ENCODE data around the gene SMPD3. TPM values are rescaled to one million over a fixed set of nuclear protein-coding genes. Genes with fewer than 3 reads are reported as not detected.

SMPD3 gene
- total and polyA plus RNA-seq, 2 of the 8 experiments (the other 6 are each of a cell fraction or from before 2014, with no cell fraction given), result 0.39 to 1.3 TPM

GRCh38 chr16:68384288-68385161 is 63.8 kb downstream of the SMPD3 start:
- Histone ChIP-seq H4K91ac (replicated peaks; ENCODE audit: insufficient read length, low read length) (peak overlapping the region; percentile 25), H3K23me2 (ENCODE audit: low read depth, low read length) (no peaks in the 10 kb centered on the region), H2BK120ac (replicated peaks; ENCODE audit: low read depth, low read length) (no peak overlapping the region), H3K56ac (replicated peaks; ENCODE audit: insufficient read length, low read depth, low read length) (no peak overlapping the region), H3K14ac (ENCODE audit: insufficient read length) (no peak overlapping the region), H4K20me1 (replicated peaks in 1 of 2; ENCODE audit: control insufficient read depth in 1 of 2, insufficient read depth in 2 of 2, low read length in 2 of 2) (no peaks in the 10 kb centered on the region), H3K9ac (replicated peaks in 1 of 4; ENCODE audit: extremely low read depth in 1 of 4, low read depth in 3 of 4, low read length in 3 of 4) (no peak overlapping the region), H3K9me3 (ENCODE audit: insufficient read depth in 2 of 2, low read depth in 1 of 2, low read length in 1 of 2) (no peaks in the 10 kb centered on the region), H2AK5ac (ENCODE audit: low read depth, low read length) (peak overlapping the region; percentile 94), H2AFZ (ENCODE audit: low read length) (no peak overlapping the region), H3K4ac (replicated peaks; ENCODE audit: insufficient read length, low read depth, low read length) (no peak overlapping the region), H3K79me1 (ENCODE audit: low read depth, low read length) (no peaks in the 10 kb centered on the region), H2BK15ac (ENCODE audit: low read length) (0 out of 2 replicates have a peak overlapping the region, but pooled peaks have one; percentile 1), H3K79me2 (ENCODE audit: control insufficient read depth in 1 of 2, insufficient read depth in 2 of 2, low read length in 2 of 2) (no peaks in the 10 kb centered on the region), H4K5ac (ENCODE audit: insufficient read length, low read depth, low read length) (no peak overlapping the region), H2BK5ac (ENCODE audit: low read depth, low read length) (peak overlapping the region; percentile 37; the same call in 1 of the 2 replicates), H4K8ac (ENCODE audit: extremely low read depth, insufficient read depth, low read length) (no peak overlapping the region), H3K4me1 (replicated peaks in 1 of 4; ENCODE audit: control insufficient read depth in 3 of 4, insufficient read depth in 4 of 4, low read length in 3 of 4) (peaks cover 3 to 28% (median 16%) of the 10 kb centered on the region in 4 experiments), H3K27ac (ENCODE audit: low read depth, low read length) (no peak overlapping the region), H2BK12ac (ENCODE audit: low read depth, low read length) (peak overlapping the region; percentile 77; the same call in 1 of the 2 replicates), H3K4me2 (ENCODE audit: insufficient read depth in 1 of 2, low read depth in 2 of 2, low read length in 2 of 2) (no peak overlapping the region; a peak in 2 of 4 replicates), H3K18ac (ENCODE audit: extremely low read depth, low read length) (peak overlapping the region; percentile 42; the same call in 1 of the 2 replicates), H2BK20ac (ENCODE audit: low read length) (peak overlapping the region; percentile 57), H3K4me3 (ENCODE audit: extremely low read depth in 1 of 4, insufficient read depth in 2 of 4, low read depth in 3 of 4, low read length in 4 of 4) (no peak overlapping the region), H3K27me3 (replicated peaks in 1 of 4; ENCODE audit: control insufficient read depth in 3 of 4, extremely low read depth in 1 of 4, insufficient read depth in 3 of 4, low read length in 3 of 4) (no peaks in the 10 kb centered on the region; a peak in 1 of 7 replicates), H3K36me3 (ENCODE audit: control insufficient read depth in 2 of 4, insufficient read depth in 4 of 4, low read length in 3 of 4) (no peaks in the 10 kb centered on the region), H3K23ac (ENCODE audit: insufficient read length) (no peak overlapping the region)
- FAIRE-seq, result no peak
- WGBS, 2 experiments (ENCODE audit: extremely low coverage in 1 of 2, insufficient coverage in 1 of 2, insufficient read length in 1 of 2, insufficient replicate concordance in 2 of 2, low coverage in 1 of 2, low lambda C conversion rate in 2 of 2, missing lambda C conversion rate in 1 of 2), result 58% methylated on average over 7 of the region's 7 CpGs; no CpG with 5 or more reads in 1 of the 2 experiments
- no peak for DNase-seq (ENCODE audit: low read depth in 1 of 2, low spot score in 2 of 2)
- CTCF ChIA-PET (ENCODE audit: partially characterized antibody), result interaction anchor here (0.9 to 10.6 kb wide), 10 partner anchors 9 to 126 kb away, joined by 3 to 221 read pairs (median 4); no protein-coding TSS in a partner anchor
- POLR2A ChIA-PET (ENCODE audit: partially characterized antibody), result interaction anchor here (1.0 to 1.6 kb wide), 4 partner anchors 16 to 25 kb away, joined by 3 to 6 read pairs (median 4); no protein-coding TSS in a partner anchor
- TF ChIP-seq TAF7 (optimal IDR thresholded peaks at IDR 0.05; ENCODE audit: borderline replicate concordance, low read depth, low read length) (no peak), CHD1 (IDR thresholded peaks at IDR 0.05; ENCODE audit: low read depth, low read length) (no peak), E2F6 (IDR thresholded peaks at IDR 0.05) (peak; percentile 52; the same call in 1 of the 2 replicates), SAP30 (IDR thresholded peaks at IDR 0.05; ENCODE audit: insufficient read depth, insufficient replicate concordance, low read length) (no peak), NRF1 (IDR thresholded peaks at IDR 0.05; ENCODE audit: low read depth, low read length) (no peak), CTCF (IDR thresholded peaks at IDR 0.05; ENCODE audit: control extremely low read depth in 1 of 3, insufficient read depth in 1 of 3, low read depth in 1 of 3, low read length in 3 of 3) (peak in 2 of 3 experiments; percentile 3 to 7; a peak in 2 of 4 replicates), POLR2A (IDR thresholded peaks at IDR 0.05; ENCODE audit: control extremely low read depth in 1 of 2, low read depth in 2 of 2, low read length in 2 of 2) (no peak)
